ENCODE results near the gene KLHL42. TPM values are rescaled to one million over a fixed set of nuclear protein-coding genes. Genes with fewer than 3 reads are reported as not detected.

Gene KLHL42
- total RNA-seq, 1 experiment from 2014 or later = 35.8 TPM

DNA sequence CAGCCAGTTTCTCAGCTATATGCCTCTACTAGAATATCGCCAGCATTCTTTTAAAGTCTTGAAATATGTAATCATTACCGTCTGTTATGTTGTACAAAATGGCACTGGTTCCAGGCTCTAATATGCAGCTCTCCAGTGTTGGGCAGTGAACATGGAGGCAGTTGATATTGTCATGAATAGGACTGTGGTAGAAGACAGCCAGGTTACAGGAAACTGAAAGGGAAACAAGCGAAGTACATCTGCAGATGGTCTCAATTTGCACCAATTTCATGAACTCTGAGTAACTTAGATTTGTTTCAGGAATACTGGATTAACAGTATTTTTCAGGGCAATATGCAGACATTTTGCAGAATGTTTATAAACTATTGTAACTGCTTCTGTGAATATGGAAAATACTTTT lies 13.4 kb upstream of the KLHL42 start:
- Histone ChIP-seq H4K5ac (ENCODE audit: insufficient read length, low read depth, low read length) (no peak overlapping the region), H3K27me3 (ENCODE audit: insufficient read depth, low read length) (no peaks in the 10 kb centered on the region), H3K56ac (ENCODE audit: insufficient read length, low read depth, low read length) (no peak overlapping the region), H4K8ac (replicated peaks; ENCODE audit: insufficient read length, low read depth, low read length) (no peak overlapping the region), H3K27ac (ENCODE audit: insufficient read length, low read depth, low read length) (no peak overlapping the region), H2AK5ac (ENCODE audit: insufficient read length, low read length) (no peak overlapping the region), H3K79me2 (ENCODE audit: insufficient read depth, low read length) (no peaks in the 10 kb centered on the region), H3T11ph (ENCODE audit: low read length) (no peak overlapping the region), H3K4me1 (ENCODE audit: insufficient read depth, low read length) (no peaks in the 10 kb centered on the region), H3K23me2 (ENCODE audit: insufficient read length, low read depth, low read length, poor library complexity, severe bottlenecking) (no peaks in the 10 kb centered on the region), H3K9me3 (ENCODE audit: control insufficient read depth, low read depth, low read length) (no peaks in the 10 kb centered on the region), H2AFZ (ENCODE audit: low read length) (no peak overlapping the region), H3K4me2 (ENCODE audit: insufficient read depth, insufficient read length, low read length) (no peak overlapping the region), H4K20me1 (ENCODE audit: control insufficient read depth, insufficient read depth, insufficient read length) (no peaks in the 10 kb centered on the region), H3K23ac (ENCODE audit: insufficient read length, low read depth, low read length) (no peak overlapping the region), H3K79me1 (ENCODE audit: insufficient read depth, low read depth, low read length, poor library complexity, severe bottlenecking) (no peaks in the 10 kb centered on the region), H2BK5ac (ENCODE audit: insufficient read length, low read length) (no peak overlapping the region), H3K9ac (ENCODE audit: extremely low read depth, insufficient read length, low read length) (no peak overlapping the region), H2BK15ac (ENCODE audit: low read depth, low read length) (no peak overlapping the region), H2BK20ac (ENCODE audit: low read depth, low read length, poor library complexity, severe bottlenecking) (no peak overlapping the region), H2BK120ac (ENCODE audit: low read depth, low read length, poor library complexity, severe bottlenecking) (no peak overlapping the region), H3K18ac (ENCODE audit: insufficient read length, low read depth, low read length) (no peak overlapping the region), H4K91ac (ENCODE audit: insufficient read length, low read depth, low read length) (no peak overlapping the region), H2BK12ac (ENCODE audit: insufficient read length, low read depth, low read length) (no peak overlapping the region), H3K14ac (ENCODE audit: insufficient read depth, low read length) (no peak overlapping the region), H3K4ac (ENCODE audit: low read depth, low read length) (no peak overlapping the region)
- no peaks in the 10 kb centered on the region for H3K36me3 Mint-ChIP-seq (ENCODE audit: insufficient read depth in 1 of 3, low read depth in 3 of 3)
- H3K27ac Mint-ChIP-seq = no peak overlapping the region
- no peaks in the 10 kb centered on the region for H3K4me1 Mint-ChIP-seq
- no peak overlapping the region for H3K4me3 Mint-ChIP-seq
- no peaks in the 10 kb centered on the region for H3K27me3 Mint-ChIP-seq (ENCODE audit: low read depth)
- TF ChIP-seq, protein P1, sequence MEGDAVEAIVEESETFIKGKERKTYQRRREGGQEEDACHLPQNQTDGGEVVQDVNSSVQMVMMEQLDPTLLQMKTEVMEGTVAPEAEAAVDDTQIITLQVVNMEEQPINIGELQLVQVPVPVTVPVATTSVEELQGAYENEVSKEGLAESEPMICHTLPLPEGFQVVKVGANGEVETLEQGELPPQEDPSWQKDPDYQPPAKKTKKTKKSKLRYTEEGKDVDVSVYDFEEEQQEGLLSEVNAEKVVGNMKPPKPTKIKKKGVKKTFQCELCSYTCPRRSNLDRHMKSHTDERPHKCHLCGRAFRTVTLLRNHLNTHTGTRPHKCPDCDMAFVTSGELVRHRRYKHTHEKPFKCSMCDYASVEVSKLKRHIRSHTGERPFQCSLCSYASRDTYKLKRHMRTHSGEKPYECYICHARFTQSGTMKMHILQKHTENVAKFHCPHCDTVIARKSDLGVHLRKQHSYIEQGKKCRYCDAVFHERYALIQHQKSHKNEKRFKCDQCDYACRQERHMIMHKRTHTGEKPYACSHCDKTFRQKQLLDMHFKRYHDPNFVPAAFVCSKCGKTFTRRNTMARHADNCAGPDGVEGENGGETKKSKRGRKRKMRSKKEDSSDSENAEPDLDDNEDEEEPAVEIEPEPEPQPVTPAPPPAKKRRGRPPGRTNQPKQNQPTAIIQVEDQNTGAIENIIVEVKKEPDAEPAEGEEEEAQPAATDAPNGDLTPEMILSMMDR (conservative IDR thresholded peaks at IDR 0.05) = no peak
- DNase-seq = no peak
- H3K9me3 Mint-ChIP-seq = no peaks in the 10 kb centered on the region
- WGBS (ENCODE audit: extremely low coverage, insufficient read length, low lambda C conversion rate) = no CpG with 5 or more reads among the region's 3 CpGs

Measured in H9 (cell line).